NCI-H510A (cell line): ENCODE results near the gene STK32C.
"Not testable (repeated sequence)": the region's sequence is repeated elsewhere in the genome, so short reads cannot be mapped to it uniquely, and the experiment has no call there.

Experiments
- DNase-seq: peaks from one replicate; lab custom pipeline; 2025; lab: John Stamatoyannopoulos, UW

STK32C gene

GRCh38 chr10:132307823-132308586, at the start of gene STK32C:
STK32C (minus strand) TSS chr10:132307950; CDS start chr10:132307833, 117 bp downstream.
- DNase-seq = peak; percentile 67

- no peak for DNase-seq
Measured at GRCh38 chr10:132356621-132357195, 49.0 kb upstream of the STK32C start.

DNA sequence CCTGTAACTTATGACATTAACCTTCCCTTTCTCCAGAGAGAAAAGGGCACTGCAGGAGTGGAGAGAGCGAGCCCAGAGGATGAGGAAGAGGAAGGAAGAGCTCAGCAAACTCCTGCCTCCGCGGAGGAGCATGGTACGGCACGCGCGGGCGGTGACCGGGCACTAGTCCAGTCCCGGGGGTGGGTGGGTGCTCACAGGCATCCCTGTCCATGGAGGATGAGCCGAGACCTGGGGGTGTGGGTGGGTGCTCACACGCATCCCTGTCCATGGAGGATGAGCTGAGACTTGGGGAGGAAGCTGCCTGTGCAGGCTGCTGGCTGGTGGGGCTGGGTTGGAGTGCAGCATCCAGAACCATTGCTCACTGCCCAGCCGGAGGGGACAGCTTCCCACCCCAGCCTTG, 48.0 kb upstream of the STK32C start:
- DNase-seq = no peak

GRCh38 chr10:132355297-132355696, 47.5 kb upstream of the STK32C start:
- DNase-seq = no peak

GRCh38 chr10:132354356-132355094, 46.8 kb upstream of the STK32C start:
- DNase-seq = no peak

GRCh38 chr10:132353456-132354355, 46.0 kb upstream of the STK32C start:
- no peak for DNase-seq

DNA sequence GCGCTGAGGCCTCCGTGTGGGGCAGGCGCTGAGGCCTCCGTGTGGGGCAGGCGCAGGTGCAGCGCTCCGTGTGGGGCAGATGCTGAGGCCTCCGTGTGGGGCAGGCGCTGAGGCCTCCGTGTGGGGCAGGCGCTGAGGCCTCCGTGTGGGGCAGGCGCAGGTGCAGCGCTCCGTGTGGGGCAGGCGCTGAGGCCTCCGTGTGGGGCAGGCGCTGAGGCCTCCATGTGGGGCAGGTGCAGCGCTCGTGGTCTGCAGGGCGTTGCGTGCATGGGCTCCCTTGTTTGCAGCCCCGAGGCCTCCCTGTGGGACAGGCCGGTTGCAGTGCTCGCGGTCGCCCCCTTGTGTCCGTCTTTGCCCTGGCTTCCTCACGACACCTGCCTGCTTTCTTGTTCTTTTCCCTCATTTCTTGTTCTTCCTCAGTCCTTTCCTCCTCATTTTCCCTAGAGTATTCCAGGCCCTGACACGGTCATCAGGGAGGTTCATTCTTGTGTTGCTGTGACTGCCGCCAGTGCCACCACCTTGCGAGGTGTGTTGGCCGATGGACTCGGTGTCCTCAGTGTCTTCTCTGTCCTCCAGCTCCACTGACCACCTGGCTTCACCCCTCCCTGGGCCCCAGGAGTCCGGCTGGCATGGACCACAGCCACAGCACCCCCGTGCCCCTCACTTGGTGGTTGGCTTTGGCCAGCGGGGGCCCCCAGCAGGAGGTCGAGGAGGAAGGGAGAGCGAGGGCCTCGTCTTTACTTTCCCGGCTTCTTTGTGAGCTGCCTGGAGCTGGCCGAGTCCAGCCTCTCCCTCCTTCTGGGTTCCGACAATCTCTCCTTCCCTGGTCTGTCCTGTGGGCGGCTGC, 44.9 kb upstream of the STK32C start:
- not testable (repeated sequence) for DNase-seq

DNA sequence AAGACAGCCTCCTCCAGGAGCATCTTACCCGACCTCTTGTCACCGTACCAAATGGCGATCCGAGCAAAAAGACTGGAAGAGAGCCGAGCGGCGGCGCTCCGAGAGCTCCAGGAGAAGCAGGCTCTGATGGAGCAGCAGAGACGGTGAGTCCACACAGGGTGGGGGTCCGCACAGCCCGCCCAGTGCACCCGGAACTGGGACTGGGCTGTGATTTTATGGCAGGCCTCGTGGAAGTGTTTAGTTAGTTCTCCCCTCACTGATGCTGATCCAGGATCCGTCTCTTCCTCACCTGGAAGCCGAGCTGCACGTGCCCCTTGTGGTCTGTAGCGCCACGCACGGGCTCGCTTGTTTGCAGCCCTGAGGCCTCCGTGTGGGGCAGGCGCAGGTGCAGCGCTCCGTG, 43.9 kb upstream of the STK32C start:
- DNase-seq = no peak

DNA sequence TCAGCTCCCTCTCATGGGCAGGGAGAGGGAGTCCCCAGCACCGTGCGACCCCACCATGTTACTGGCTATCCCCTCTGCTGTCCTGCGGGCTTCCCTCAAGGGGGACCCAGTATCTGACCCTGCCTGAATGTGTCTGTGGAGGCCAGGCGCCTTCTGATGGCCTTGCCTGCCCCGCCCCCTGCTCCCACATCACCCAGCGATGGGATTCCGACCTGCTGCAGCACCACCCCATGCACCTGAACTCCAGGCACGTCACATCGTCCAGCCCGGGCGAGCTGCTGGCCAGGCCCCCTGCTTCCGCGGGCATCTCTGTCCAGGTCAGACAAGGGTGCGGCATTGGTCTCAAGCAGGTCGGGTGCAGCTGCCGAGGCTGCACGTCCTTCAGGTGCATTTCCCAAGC, 43.2 kb upstream of the STK32C start:
- DNase-seq = no peak

- no peak for DNase-seq
Measured at GRCh38 chr10:132350391-132350790, 42.6 kb upstream of the STK32C start.

DNA sequence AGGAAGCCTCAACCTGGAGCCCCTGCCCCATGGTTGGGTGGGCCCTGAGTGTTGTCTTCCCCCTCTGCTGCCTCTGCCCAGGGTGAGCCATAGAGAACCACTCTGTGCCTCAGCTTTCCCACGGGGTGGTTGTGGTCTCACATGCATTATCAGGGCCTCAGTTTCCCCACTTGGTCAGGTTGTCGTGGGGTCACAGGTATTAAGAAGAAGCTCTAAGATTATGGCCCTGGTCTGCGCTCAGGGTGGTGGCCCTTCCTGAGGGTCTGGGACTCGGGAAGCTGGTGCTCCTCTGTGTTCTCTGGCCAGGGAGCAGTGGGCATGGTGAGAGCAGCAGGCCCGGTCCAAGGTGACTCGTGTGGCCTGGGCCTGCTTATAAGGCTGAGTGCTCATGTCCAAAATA, 42.0 kb upstream of the STK32C start:
- DNase-seq = no peak

DNA sequence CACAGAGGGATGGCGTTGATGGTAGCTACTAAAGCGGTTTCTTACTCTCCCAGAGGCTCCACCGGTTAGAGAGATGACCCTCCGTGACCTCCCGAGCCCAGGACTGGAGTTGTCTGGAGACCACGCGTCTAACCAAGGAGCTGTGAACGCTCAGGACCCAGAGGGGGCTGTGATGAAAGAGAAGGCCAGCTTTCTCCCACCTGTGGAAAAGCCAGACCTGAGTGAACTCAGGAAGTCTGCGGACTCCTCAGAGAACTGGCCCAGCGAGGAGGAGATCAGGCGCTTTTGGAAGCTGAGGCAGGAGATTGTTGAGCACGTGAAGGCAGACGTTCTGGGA, 40.1 kb upstream of the STK32C start:
- DNase-seq = no peak

DNA sequence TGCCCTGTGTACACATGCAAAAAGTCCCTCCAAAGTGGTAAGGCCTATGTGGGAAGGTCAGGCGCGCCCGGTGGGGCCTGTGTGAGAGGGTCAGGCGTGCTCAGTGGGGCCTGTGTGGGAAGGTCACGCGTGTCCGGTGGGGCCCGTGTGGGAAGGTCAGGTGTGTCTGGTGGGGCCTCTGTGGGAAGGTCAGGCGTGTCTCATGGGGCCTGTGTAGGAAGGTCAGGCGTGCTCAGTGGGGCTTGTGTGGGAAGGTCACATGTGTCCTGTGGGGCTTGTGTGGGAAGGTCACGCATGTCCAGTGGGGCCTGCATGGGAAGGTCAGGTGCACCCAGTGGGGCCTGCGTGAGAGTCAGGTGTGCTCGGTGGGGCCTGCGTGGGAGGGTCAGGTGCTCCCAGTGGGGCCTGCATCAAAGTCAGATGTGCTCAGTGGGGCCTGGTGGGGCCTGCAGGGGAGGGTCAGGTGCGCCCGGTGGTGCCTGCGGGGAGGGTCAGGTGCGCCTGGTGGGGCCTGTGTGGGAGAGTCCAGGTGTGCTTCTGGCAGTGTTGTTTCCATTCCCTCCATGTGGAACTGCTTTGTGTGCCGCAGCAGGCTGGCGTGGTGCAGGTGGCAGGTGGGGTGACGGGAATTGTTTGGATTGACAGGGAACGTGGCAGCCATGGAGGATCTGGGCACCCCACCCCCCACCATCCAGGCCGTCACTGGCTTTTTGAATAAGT, 39.6 kb upstream of the STK32C start:
- no peak for DNase-seq

DNA sequence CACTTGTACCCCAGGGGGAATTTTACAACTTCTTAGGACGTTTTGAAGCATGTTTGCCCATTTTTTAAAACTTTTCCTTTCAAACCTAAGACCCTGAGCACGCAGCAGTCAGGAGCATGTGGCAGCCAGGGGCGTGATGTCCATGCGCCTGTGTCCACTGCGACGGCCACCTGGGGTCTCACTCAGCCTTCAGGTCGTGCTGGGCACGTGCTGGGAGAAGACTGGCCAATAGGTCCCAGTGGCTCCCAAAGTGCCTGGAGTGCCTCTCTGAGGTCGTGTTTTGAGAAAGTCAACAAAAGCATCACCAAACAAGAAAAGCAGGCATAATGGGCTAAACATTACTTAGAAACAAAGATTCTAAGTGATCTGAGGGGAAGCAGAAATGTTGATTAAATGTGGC, 39.1 kb upstream of the STK32C start:
- no peak for DNase-seq

DNA sequence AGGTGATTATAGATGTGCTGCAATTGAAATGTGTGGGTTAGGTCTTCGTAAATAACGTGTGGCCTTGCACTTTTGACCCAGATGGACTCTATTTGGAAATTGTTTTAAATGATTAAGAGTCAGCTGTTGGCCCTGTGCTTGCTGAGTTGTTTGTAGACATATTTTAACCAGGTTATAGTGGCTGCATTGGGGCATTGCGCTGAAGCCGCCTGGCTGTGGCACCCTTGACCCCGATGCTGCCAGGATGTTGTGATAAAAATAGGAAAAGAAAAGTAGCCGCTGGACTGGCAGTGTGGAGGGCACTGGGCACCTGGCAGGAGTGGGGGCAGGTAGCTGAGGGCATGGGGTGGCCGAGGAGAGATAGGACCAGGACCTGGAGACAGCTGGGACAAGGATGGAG, 37.6 kb upstream of the STK32C start:
- DNase-seq = no peak

DNA sequence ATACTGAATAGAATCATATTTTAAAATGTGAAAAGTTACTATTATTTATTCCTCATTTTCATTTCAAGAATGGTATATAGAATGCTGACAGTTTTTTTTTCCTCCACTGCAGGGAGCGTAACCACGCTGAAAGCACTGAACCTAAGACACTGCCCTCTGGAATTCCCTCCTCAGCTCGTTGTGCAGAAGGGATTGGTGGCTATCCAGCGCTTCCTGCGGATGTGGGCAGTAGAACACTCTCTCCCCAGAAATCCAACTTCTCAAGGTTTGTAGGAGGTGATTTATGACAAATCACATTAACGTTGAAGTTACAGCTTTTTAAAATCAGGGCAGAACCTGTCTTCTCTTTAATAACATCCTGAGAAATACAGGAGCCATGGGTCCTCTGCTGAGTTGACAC, 36.6 kb upstream of the STK32C start:
- DNase-seq = no peak

DNA sequence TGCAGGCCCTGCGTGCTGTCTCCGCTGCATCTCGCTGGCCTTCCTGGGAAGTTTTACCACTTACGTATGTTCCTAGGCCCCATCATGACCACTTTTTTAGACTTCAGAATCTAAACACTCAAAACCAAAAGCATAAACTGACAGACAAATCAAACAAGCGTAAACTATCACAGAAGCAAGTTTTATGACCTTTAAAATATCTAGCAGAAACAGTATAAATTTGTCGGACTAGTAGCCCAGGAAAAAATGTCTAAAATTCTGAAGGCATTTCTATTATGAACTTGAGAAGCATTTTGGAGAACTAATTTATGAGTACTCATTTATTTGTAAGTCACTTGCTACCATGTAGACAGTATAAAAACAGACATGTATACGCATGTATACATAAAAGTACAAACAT, 34.8 kb upstream of the STK32C start:
- DNase-seq = no peak

GRCh38 chr10:132341781-132342180, 34.0 kb upstream of the STK32C start:
- no peak for DNase-seq

GRCh38 chr10:132341017-132341416, 33.3 kb upstream of the STK32C start:
- no peak for DNase-seq

DNA sequence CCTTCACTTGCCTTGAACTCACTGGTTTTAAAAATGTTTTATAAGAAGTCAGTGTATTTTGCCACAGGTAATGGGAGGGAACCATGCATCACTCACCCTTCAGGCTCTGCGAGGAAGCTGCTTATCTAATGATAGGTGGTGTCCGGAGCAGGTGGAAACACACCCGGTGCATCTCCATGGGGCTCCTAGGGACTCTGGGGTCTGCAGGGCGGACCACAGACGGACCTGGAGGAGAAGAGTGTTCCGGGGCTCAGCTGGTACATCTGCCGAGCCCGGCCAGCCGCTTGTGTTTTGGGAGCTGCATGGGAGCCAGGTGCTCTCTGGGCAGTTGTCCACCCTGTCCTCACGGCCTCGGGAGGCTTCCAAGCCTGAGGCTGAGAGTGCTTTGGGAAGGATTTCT, 31.5 kb upstream of the STK32C start:
- no peak for DNase-seq

- no peak for DNase-seq
Measured at GRCh38 chr10:132338876-132339275, 31.1 kb upstream of the STK32C start.
